PFSK-1 (cell line): Measurements from ENCODE around the gene CTNND2.

Experiments
- FOXP2 ChIP-seq: optimal IDR thresholded peaks from 2 replicates; pipeline ENCODE3; 2011; ENCODE audit warnings: borderline replicate concordance, control low read depth, inconsistent platforms; ENCODE audit not compliant: insufficient read depth; ENCODE audit errors: extremely low read length, extremely low read depth
- POLR2AphosphoS5 ChIP-seq: IDR thresholded peaks from 2 replicates; pipeline ENCODE4 v1.6.1; 2012; ENCODE audit warnings: low read depth, mild to moderate bottlenecking, control low read depth, low read length, moderate library complexity
- SIN3A ChIP-seq: IDR thresholded peaks from 2 replicates; pipeline ENCODE4 v1.6.1; 2012; ENCODE audit warnings: mild to moderate bottlenecking, low read length, moderate library complexity, borderline replicate concordance; ENCODE audit not compliant: insufficient read depth
- TAF1 ChIP-seq: IDR thresholded peaks from 2 replicates; pipeline ENCODE4 v1.6.1; 2012; ENCODE audit warnings: low read length, control low read depth, borderline replicate concordance; ENCODE audit not compliant: insufficient read depth
- TF ChIP-seq, protein P1 (sequence below), 2 experiments: IDR thresholded peaks; 2 replicates each; pipeline versions ENCODE4 v1.6.1 to v1.8.0; 2011 to 2012; ENCODE audit warnings: low read depth in 2 of 2, low read length in 2 of 2, control low read depth in 1 of 2, inconsistent platforms in 1 of 2, mild to moderate bottlenecking in 1 of 2, moderate library complexity in 1 of 2; ENCODE audit not compliant: insufficient read depth in 1 of 2

The CTNND2 gene

DNA sequence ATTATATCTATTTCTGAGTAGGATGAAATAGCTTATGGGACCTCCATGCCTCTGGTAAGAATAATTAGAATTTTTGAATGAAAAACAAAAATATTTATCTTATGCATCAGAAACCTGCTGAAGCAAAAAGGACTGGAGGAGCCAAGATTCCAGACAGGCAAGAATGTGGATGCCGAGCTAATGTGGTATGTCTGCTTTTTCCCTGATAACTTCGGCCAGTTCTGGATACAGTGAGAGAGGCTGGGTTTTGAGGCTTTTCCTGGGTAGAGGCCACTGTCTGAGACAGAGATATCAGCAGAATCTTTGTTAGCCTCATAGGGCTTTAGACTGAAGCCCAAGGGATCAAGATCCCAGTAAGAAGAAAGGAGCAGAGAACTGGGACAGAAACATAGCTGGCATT lies 5.2 kb upstream of the CTNND2 start:
- TF ChIP-seq POLR2AphosphoS5 (no peak), SIN3A (no peak), FOXP2 (no peak), TAF1 (no peak)
- TF ChIP-seq, protein P1, sequence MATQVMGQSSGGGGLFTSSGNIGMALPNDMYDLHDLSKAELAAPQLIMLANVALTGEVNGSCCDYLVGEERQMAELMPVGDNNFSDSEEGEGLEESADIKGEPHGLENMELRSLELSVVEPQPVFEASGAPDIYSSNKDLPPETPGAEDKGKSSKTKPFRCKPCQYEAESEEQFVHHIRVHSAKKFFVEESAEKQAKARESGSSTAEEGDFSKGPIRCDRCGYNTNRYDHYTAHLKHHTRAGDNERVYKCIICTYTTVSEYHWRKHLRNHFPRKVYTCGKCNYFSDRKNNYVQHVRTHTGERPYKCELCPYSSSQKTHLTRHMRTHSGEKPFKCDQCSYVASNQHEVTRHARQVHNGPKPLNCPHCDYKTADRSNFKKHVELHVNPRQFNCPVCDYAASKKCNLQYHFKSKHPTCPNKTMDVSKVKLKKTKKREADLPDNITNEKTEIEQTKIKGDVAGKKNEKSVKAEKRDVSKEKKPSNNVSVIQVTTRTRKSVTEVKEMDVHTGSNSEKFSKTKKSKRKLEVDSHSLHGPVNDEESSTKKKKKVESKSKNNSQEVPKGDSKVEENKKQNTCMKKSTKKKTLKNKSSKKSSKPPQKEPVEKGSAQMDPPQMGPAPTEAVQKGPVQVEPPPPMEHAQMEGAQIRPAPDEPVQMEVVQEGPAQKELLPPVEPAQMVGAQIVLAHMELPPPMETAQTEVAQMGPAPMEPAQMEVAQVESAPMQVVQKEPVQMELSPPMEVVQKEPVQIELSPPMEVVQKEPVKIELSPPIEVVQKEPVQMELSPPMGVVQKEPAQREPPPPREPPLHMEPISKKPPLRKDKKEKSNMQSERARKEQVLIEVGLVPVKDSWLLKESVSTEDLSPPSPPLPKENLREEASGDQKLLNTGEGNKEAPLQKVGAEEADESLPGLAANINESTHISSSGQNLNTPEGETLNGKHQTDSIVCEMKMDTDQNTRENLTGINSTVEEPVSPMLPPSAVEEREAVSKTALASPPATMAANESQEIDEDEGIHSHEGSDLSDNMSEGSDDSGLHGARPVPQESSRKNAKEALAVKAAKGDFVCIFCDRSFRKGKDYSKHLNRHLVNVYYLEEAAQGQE (IDR thresholded peaks at IDR 0.05; ENCODE audit: insufficient read depth in 1 of 2, low read depth in 2 of 2, low read length in 2 of 2) = no peak

- TF ChIP-seq, protein P1 (IDR thresholded peaks at IDR 0.05; ENCODE audit: insufficient read depth in 1 of 2, low read depth in 2 of 2, low read length in 2 of 2) = no peak
- no peak for TF ChIP-seq SIN3A
- no peak for TF ChIP-seq TAF1
- no peak for TF ChIP-seq POLR2AphosphoS5
- no peak for TF ChIP-seq FOXP2
These were observed 2.3 kb upstream of the CTNND2 start for GRCh38 chr5:11906497-11906896.

DNA sequence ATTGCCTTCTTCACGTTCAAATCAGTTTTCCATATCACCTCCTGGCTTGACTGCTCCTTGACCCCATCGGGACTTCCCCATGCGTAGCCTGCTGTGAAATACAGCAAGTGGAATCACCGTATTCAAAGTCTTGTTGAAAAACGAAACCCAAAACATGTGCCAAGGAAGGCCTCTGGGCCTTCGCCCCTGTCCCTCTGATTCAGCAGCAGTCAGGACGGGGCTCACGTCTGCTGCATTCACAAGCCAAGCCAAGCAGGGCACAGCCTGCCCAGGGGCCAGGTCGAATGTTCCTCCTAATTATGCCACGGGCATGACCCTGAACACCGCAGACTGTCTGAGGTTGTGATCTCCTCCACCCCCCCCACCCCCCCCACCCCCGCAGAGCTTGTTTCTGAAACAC lies 960 bp upstream of the CTNND2 start:
- TF ChIP-seq FOXP2 = no peak
- TF ChIP-seq POLR2AphosphoS5 = no peak
- TF ChIP-seq, protein P1 (IDR thresholded peaks at IDR 0.05; ENCODE audit: insufficient read depth in 1 of 2, low read depth in 2 of 2, low read length in 2 of 2) = no peak
- TF ChIP-seq TAF1 = no peak
- no peak for TF ChIP-seq SIN3A

DNA sequence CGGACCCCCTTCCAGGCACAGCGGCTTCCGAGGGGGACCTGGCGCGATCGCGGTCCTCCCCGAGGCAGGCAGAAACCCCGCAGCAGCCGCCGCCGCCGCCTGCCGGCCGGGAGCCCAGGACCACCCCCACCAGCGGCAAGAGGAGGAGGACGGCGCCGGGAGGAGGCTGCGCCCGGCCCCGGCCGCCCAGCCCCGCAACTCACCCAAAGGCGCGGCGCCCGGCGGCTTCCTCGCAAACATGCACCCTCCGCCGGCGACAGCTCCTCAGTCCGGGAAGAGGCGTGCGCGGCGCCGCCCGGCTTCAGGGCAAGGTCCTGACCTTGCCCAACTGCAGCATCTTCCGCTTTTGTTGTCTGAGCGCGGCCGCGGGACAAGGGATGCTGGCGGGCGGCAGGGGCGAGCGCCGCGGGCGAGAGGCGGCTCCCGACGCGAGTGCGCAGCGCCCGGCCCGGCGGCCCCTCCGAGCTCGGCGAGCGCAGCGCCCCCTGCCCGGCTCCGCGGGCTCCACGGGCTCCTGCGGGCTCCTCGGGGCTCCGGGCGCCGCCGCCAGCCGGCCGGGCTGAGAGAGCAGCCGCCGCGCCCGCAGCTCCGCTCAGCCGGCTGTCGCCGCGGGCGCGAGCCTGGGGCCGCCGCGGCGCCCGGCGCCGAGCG lies 507 bp downstream of the CTNND2 start:
- no peak for TF ChIP-seq POLR2AphosphoS5
- no peak for TF ChIP-seq SIN3A
- TF ChIP-seq, protein P1 (IDR thresholded peaks at IDR 0.05; ENCODE audit: insufficient read depth in 1 of 2, low read depth in 2 of 2, low read length in 2 of 2) = no peak
- TF ChIP-seq TAF1 = no peak
- no peak for TF ChIP-seq FOXP2
